Natural killer cell (primary cell): ENCODE data around the gene PITPNB. TPM values are rescaled to one million over a fixed set of nuclear protein-coding genes. Genes with fewer than 3 reads are reported as not detected.

Source experiments
- ATAC-seq, 3 donors: fragments of 150-1000 bp in 2 of 3; fragments of 200-7000 bp in 1 of 3; cut with Tn5 transposase; 1 replicate in 1 of 3; 2 replicates in 2 of 3; pipeline ENCODE4 v1.10.0; 2021; ENCODE audit warnings: mild to moderate bottlenecking in 2 of 3, moderate library complexity in 2 of 3
- DNase-seq, 2 donors: peaks; one replicate each; pipeline versions ENCODE4 v3.0.0 to v3.0.0-alpha.2; 2013 to 2021; ENCODE audit warnings: mixed read lengths in 1 of 2
- H3K27ac ChIP-seq: one replicate; pipeline ENCODE4 v1.5.1; 2013; ENCODE audit warnings: mild to moderate bottlenecking, low read length
- H3K27me3 ChIP-seq: one replicate; pipeline ENCODE4 v1.6.1; 2013; ENCODE audit warnings: low read length; ENCODE audit not compliant: control insufficient read depth, insufficient read depth
- H3K36me3 ChIP-seq: one replicate; pipeline ENCODE4 v1.6.1; 2013; ENCODE audit warnings: low read length; ENCODE audit not compliant: control insufficient read depth, insufficient read depth
- H3K4me1 ChIP-seq: one replicate; pipeline ENCODE4 v1.6.1; 2013; ENCODE audit warnings: low read length; ENCODE audit not compliant: control insufficient read depth, insufficient read depth
- H3K4me3 ChIP-seq: one replicate; pipeline ENCODE4 v1.5.1; 2013; ENCODE audit warnings: low read length
- H3K9me3 ChIP-seq: one replicate; pipeline ENCODE4 v1.6.1; 2013; ENCODE audit warnings: low read length; ENCODE audit not compliant: control insufficient read depth, insufficient read depth
- H3K27ac Mint-ChIP-seq, 2 donors: one replicate each; pipeline ENCODE4 v1.8.0; 2022; ENCODE audit warnings: mild to moderate bottlenecking in 2 of 2, mixed read lengths in 2 of 2, moderate library complexity in 1 of 2
- H3K27me3 Mint-ChIP-seq, 2 donors: one replicate each; pipeline ENCODE4 v1.8.0; 2022; ENCODE audit warnings: low read depth in 2 of 2, mixed read lengths in 2 of 2
- H3K36me3 Mint-ChIP-seq: one replicate; pipeline ENCODE4 v1.8.0; 2022; ENCODE audit warnings: mixed read lengths
- H3K4me1 Mint-ChIP-seq, 2 donors: one replicate each; pipeline ENCODE4 v1.8.0; 2022; ENCODE audit warnings: mixed read lengths in 2 of 2
- H3K4me3 Mint-ChIP-seq: one replicate; pipeline ENCODE4 v1.8.0; 2022; ENCODE audit warnings: mild to moderate bottlenecking, moderate library complexity, mixed read lengths
- H3K9me3 Mint-ChIP-seq, 2 donors: one replicate each; pipeline ENCODE4 v1.8.0; 2022; ENCODE audit warnings: mixed read lengths in 2 of 2
- CTCF ChIP-seq: fragments of 200-600 bp; IDR thresholded peaks from one replicate; pipeline ENCODE4 v1.8.0; 2022; ENCODE audit warnings: antibody characterized with exemption
- WGBS: methylation state at CpG from one replicate; pipeline ENCODE4 v1.1.7; 2013; ENCODE audit warnings: missing lambda C conversion rate; ENCODE audit not compliant: insufficient coverage; 5-methylcytosine and 5-hydroxymethylcytosine counted together
- intact Hi-C: fragments of 100-400 bp; cut with micrococcal nuclease; formaldehyde crosslinking; loops from one replicate; pipeline ENCODE4 v1.14.2; 2022
- total RNA-seq, 4 donors: library from RNA; stranded (reverse); fragments of 120-200 nt in 1 of 4; gene quantifications; one replicate each; pipeline versions ENCODE4 v1.2.3 to v1.2.4, GENCODE V29; 2013 to 2022

PITPNB gene
- total RNA-seq, 3 donors from 2014 or later (not counting 1 experiment from before 2014, with no cell fraction given) = 58.4 to 77.7 (median 65.1) TPM

GRCh38 chr22:27839057-27839660, 79.9 kb downstream of the PITPNB start:
- Histone ChIP-seq H3K4me3 (no peak overlapping the region), H3K36me3 (no peaks in the 10 kb centered on the region), H3K27ac (no peak overlapping the region), H3K27me3 (no peaks in the 10 kb centered on the region), H3K9me3 (no peaks in the 10 kb centered on the region), H3K4me1 (no peaks in the 10 kb centered on the region)
- no peaks in the 10 kb centered on the region for H3K36me3 Mint-ChIP-seq
- H3K27me3 Mint-ChIP-seq = no peaks in the 10 kb centered on the region
- no peaks in the 10 kb centered on the region for H3K9me3 Mint-ChIP-seq
- no peak for TF ChIP-seq CTCF
- WGBS = 97% methylated on average over 13 of the region's 13 CpGs
- H3K4me1 Mint-ChIP-seq = peaks cover 0 to 4% of the 10 kb centered on the region in 2 donors
- intact Hi-C loops = no loop called here
- no peak overlapping the region for H3K4me3 Mint-ChIP-seq
- ATAC-seq (no peak), DNase-seq (no peak)
- no peak overlapping the region for H3K27ac Mint-ChIP-seq

GRCh38 chr22:27836181-27836580, 82.9 kb downstream of the PITPNB start:
- WGBS = 73% methylated on average over 10 of the region's 10 CpGs
- peaks cover 8 to 10% of the 10 kb centered on the region in 2 donors for H3K4me1 Mint-ChIP-seq
- no peak overlapping the region for H3K4me3 ChIP-seq
- H3K27ac ChIP-seq = no peak overlapping the region
- no peak for TF ChIP-seq CTCF
- H3K27me3 Mint-ChIP-seq = no peaks in the 10 kb centered on the region
- no peaks in the 10 kb centered on the region for H3K27me3 ChIP-seq
- H3K36me3 ChIP-seq = no peaks in the 10 kb centered on the region
- intact Hi-C loops = no loop called here
- peaks cover 3% of the 10 kb centered on the region for H3K4me1 ChIP-seq
- ATAC-seq = no peak
- no peak overlapping the region for H3K4me3 Mint-ChIP-seq
- H3K27ac Mint-ChIP-seq = no peak overlapping the region
- DNase-seq = no peak
- no peaks in the 10 kb centered on the region for H3K9me3 Mint-ChIP-seq
- H3K9me3 ChIP-seq = no peaks in the 10 kb centered on the region
- no peaks in the 10 kb centered on the region for H3K36me3 Mint-ChIP-seq

- H3K36me3 ChIP-seq = no peaks in the 10 kb centered on the region
- TF ChIP-seq CTCF = no peak
- ATAC-seq (no peak), DNase-seq (no peak)
- Mint-ChIP-seq H3K36me3 (no peaks in the 10 kb centered on the region), H3K9me3 (no peaks in the 10 kb centered on the region), H3K4me1 (peaks cover 8 to 10% of the 10 kb centered on the region in 2 donors), H3K4me3 (no peak overlapping the region), H3K27me3 (no peaks in the 10 kb centered on the region), H3K27ac (no peak overlapping the region)
- no peaks in the 10 kb centered on the region for H3K9me3 ChIP-seq
- intact Hi-C loops = no loop called here
- H3K27ac ChIP-seq = no peak overlapping the region
- no peaks in the 10 kb centered on the region for H3K27me3 ChIP-seq
- WGBS = 93% methylated on average over 6 of the region's 6 CpGs
- peaks cover 3% of the 10 kb centered on the region for H3K4me1 ChIP-seq
- no peak overlapping the region for H3K4me3 ChIP-seq
Observed at GRCh38 chr22:27835446-27835845, 83.6 kb downstream of the PITPNB start.
